ENCODE data around the gene REC114.

Gene REC114

GRCh38 chr15:73568564-73569280 lies 125.8 kb downstream of the REC114 start:
- TF ChIP-seq CTCF (IDR thresholded peaks at IDR 0.05) = no peak

- no peak for TF ChIP-seq CTCF (IDR thresholded peaks at IDR 0.05)
Observed at GRCh38 chr15:73569361-73569760, 126.4 kb downstream of the REC114 start.

GRCh38 chr15:73570355-73571032 lies 127.5 kb downstream of the REC114 start:
- no peak for TF ChIP-seq CTCF (IDR thresholded peaks at IDR 0.05)

GRCh38 chr15:73571346-73571745 lies 128.4 kb downstream of the REC114 start:
- no peak for TF ChIP-seq CTCF (IDR thresholded peaks at IDR 0.05)

GRCh38 chr15:73572296-73572695 lies 129.3 kb downstream of the REC114 start:
- no peak for TF ChIP-seq CTCF (IDR thresholded peaks at IDR 0.05)

- no peak for TF ChIP-seq CTCF (IDR thresholded peaks at IDR 0.05)
Observed at GRCh38 chr15:73573037-73573436, 130.1 kb downstream of the REC114 start.

- no peak for TF ChIP-seq CTCF (IDR thresholded peaks at IDR 0.05)
Observed at GRCh38 chr15:73573572-73573971, 130.6 kb downstream of the REC114 start.

All from LNCAP (cell line).